Measurements from ENCODE around the gene MAP1LC3B2.

- TF ChIP-seq CTCF (IDR thresholded peaks at IDR 0.05) (no peak), POLR2AphosphoS5 (IDR thresholded peaks at IDR 0.05) (no peak)
Measured at GRCh38 chr12:116604951-116605641, 45.9 kb downstream of the MAP1LC3B2 start.
